HG02642 (cell line): ENCODE measurements around the gene SSNA1.

Experiments used
- ATAC-seq: cut with Tn5 transposase; IDR thresholded peaks from one replicate; pipeline ENCODE4 v1.9.1; 2021; ENCODE audit warnings: mild to moderate bottlenecking; ENCODE audit not compliant: unreplicated experiment, poor library complexity

The SSNA1 gene

DNA sequence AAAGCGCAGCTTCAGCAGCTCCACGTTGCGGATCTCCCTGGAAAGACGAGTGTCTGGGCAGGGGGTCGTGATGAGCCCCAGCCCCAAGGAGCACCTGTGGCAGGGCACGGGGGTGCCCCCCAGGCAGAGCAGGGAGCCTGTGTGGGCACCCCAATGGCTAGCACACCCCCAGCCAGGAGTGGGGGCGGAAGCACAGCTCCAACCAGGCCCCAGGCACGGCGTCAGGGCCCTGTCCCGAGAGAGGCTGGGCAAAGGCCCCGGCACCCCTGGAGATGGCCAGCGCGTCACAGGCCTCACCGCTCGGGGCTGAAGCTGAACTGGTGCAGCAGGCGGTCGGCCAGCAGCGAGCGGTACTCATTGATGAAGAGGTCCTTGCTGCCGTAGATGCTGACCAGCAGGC lies 8.0 kb upstream of the SSNA1 start:
- ATAC-seq: no peak

DNA sequence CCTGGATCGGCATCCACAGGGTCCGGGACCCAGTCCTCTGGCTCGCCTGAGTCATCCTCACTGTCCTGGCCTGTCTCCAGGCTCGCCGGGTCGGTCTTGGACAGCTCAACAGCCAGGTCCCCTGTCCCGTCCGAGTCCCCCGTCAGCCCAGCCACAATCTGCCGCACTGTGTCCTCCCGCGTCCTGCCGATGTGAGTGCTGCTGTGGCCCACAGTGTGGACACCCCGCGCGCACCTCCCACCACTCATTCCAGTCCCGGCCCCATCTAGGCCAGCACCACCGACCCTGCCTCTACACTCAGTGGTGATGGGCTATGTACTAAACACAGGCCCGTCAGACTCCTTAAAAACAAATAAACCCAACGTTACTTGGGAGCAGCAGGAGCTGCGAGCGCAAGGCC lies 6.8 kb upstream of the SSNA1 start:
- ATAC-seq: no peak

DNA sequence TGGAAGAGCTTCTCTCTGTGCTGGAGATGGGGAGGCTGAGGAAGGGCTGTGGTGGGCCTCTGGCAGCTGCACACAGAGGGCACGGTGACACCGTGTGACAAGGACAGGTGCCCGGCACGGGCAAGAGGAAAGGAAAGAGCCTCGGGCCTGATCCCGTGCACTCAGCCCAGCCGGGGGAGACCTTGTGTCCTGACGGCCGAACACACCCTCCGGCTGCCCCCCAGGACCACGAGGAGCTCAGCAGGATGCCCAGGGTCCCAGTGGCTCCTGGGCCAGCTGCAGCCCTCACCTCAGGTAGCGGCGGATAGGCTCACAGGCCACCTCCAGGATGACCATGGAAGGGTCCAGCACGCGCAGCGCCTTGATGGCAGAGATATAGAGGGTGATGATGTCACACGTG lies 5.6 kb upstream of the SSNA1 start:
- no peak for ATAC-seq

DNA sequence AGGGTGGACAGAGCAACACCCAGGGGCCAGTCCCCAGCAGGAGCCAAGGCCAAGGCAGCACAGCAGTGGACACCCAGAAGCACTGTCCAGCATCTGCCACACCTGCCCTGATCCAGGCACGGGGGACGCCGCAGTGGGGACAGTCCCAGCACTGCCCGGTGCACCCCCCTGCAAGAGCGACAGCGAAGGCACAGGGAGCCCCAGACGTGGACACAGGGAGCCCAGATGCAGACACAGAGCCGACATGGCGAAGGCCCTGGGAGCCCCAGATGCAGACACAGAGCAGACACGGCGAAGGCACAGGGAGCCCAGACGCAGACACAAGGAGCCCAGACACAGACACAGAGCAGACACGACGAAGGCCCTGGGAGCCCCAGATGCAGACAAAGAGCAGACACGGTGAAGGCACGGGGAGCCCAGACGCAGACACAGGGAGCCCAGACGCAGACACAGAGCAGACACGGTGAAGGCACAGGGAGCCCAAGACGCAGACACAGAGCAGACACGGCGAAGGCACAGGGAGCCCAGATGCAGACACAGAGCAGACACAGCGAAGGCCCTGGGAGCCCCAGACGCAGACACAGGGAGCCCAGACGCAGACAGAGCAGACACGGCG lies 4.4 kb upstream of the SSNA1 start:
- ATAC-seq: no peak

DNA sequence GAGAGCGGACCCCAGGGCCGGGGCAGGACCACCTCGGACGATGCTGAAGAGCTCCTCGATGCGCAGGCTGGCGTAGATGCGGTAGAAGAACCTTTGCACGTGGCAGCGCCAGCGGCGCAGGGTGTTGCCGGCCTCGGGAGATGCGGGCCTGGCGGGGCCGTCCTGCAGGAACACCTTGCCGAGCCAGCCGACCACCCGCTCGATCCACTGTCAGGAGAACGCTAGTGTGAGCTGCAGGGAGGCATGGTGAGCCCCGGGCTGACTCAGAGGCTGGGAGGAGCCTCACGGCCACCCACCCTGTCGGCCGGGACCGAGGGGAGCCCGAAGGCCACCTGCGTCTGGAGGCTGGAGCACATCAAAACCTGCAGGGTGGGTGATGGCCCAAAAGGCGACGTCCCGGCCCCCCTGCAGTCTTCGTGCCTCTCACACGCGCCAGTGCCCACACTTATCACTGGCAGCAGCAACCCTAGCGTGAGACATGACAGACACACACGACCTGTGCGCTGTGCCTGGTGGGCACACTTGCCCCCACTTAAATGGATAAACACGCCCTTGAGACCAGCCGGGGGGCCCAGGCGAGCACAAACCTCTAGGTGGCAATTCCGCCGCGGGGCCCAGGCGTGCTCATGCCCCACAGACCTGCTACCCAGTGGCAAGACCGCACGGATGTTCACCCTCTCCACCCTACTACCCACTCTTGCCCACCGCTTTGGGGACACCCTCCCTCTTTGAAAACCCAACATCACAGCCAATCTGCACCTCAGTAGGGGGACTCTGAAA lies 3.4 kb upstream of the SSNA1 start:
- no peak for ATAC-seq

- ATAC-seq: no peak
These were observed 2.6 kb upstream of the SSNA1 start for GRCh38 chr9:137185921-137186320.

DNA sequence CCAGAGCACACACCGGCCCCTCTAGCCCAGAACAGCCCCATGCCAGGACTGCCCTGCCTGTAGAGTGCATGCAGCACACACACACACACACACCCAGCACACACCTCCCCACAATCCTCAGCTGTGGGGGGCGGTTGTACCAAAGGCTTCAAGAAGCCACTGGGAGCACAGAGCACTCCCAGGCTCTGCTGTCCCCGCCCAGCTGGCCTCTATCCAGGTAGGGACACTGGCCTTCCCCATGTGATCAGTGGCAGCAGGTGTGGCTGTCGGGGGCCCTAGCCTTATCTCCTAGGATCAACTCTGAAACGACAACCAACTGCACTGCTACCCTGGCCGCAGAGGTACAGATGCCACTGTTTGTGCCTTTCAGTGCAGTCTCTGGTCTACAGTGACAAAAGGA lies 2.1 kb upstream of the SSNA1 start:
- no peak for ATAC-seq

DNA sequence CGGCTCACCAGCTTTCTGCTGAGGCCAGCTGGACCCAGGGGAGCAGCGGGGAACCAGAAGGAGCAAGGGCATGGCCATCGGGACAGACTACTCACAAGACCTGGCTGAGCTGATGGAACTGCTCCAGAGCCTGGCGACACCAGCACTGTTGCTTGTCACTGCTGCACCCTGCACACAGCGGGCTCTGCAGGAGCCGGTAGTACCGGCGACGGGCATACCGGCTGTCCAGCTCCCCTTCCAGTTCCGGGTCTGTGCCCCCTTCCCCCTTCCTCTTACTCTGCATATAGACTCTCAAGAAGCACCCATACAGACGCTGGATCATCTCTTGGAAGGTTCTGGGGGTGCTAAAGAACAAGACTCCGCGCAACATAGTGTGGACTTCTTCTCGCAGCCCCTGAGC lies 1.1 kb upstream of the SSNA1 start:
- ATAC-seq: no peak

- no peak for ATAC-seq
These were observed 388 bp upstream of the SSNA1 start for GRCh38 chr9:137188086-137188489.

DNA sequence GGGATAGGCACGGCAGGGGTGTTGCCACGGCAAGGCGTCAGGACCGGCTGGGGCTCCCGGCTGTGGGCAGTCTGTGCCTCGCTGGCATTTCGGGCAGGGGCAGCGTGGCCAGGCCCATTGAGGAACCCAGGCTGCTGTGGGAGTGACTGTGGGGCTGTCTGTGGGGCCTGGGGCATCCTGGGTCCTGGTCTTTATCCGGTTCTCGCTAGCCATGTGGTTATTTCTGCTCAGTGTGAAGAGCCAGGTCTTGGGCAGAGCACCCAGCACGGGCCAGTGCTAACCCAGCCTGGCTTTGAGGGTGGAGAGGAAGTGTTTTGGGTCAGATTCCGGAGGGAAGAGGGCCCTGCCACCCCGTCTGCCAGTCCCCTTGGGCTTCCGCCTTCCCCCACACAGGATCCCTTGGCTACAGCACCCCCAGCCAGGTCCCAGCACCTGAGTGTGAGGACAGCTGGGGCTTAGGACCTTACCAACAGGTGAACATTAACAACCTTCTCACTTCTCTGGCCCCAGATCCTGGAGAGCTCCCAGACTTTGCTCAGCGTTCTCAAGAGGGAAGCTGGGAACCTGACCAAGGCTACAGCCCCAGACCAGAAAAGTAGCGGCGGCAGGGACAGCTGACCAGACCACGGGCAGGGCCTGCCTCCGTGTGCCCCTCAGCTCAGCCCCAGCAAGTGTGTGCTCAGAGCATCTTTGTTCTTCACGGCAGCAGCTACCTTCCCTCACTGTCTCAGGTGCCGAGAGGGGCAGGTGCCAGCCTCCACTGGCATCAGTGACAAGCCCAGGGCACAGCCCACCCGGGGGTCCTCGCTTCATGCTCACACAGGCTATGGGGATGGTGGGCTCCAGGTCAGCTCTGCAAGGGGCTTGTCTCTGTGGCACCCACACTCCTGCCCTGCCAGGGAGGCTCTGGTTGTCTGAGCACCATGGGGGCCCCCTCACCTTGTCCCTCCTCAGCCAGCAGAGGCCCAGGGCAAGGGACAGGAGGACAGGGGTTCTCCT lies 1.1 kb downstream of the SSNA1 start:
- ATAC-seq: no peak

- ATAC-seq: no peak
These were observed 1.9 kb downstream of the SSNA1 start for GRCh38 chr9:137190315-137190856.

GRCh38 chr9:137191245-137191644 lies 2.8 kb downstream of the SSNA1 start:
- no peak for ATAC-seq

GRCh38 chr9:137191691-137192447 lies 3.4 kb downstream of the SSNA1 start:
- ATAC-seq: no peak

DNA sequence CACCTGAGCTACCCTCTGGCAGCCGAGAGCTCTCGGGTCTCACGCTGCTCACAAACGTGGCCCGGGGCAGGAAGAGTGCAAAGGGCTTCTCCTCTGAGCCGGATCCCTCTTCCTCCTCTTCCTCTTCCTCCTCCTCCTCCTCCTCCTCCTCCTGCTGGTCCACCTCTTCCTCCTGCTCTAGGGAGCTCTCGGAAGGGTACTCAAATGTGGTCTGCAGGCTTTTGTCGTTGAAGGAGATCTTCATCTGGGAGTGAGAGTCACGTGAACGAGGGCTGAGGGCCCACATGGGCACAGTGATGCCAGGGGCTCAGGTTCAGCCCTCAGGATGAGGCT lies 3.9 kb downstream of the SSNA1 start:
- ATAC-seq: no peak

DNA sequence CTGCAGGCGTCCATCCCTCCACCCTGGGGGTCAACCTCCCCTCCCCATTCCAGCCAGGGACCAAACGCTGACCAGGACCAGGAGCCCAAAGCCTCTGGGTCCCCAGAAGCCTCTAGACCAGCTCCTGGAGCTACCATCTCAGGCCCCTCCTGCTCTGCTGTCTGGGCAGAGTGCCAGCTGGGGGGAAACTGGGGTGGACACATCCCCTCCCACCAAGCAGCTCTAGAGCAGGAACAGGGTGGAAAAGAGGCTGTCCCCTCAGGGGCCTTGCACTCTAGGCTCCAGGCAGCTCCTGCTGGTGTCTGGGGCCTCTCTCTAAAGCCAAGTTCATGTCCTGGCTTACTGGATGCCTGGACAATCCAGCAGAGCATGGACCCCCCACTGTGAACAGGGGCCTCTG lies 4.4 kb downstream of the SSNA1 start:
- ATAC-seq: no peak

- no peak for ATAC-seq
These were observed 5.3 kb downstream of the SSNA1 start for GRCh38 chr9:137193771-137194170.

DNA sequence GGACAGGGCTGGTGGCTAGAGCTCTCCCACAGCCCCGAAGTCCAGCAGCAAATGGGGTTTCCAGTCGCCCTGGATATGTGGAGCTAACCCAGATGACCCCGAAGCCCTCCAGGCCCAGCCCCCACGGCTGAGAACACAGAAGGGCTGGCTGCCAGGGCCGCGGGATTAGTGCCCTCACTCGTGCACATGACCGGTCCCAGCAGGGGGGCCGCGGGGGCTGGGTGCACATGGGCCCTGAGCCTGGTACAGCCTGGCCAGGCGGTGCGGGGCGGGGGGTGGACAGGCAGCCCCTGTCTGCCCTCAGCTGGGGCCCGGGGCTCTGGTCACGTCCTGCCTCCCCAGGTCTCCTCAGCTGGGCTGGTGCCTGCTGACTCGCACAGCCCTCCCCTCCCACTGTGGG lies 5.9 kb downstream of the SSNA1 start:
- no peak for ATAC-seq

DNA sequence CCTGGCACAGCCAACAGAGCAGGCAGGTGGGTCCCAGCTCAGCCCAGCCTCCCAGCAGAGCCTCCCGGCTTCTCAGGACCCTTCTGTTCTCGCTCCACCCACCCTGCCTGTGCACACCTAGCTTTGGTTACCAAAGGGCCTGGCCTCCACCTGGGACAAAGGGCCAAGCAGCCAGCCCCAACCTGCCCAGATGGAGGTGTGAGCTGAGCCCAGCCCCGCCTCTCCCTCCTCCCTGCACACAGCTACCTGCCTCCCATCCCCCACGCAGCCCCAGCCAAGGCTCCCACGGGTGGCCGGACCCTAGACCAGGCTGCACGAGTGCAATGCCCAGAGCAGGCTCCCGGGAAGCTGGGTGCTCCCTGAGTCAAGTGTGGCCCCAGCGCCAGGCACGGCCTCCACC lies 6.4 kb downstream of the SSNA1 start:
- no peak for ATAC-seq

- no peak for ATAC-seq
These were observed 7.2 kb downstream of the SSNA1 start for GRCh38 chr9:137195525-137196220.
